Measurements from ENCODE around the gene SLC1A2. TPM values are rescaled to one million over a fixed set of nuclear protein-coding genes. Genes with fewer than 3 reads are reported as not detected.

SLC1A2 gene
- total and polyA plus RNA-seq, 11 donors: 0.80 to 23.5 (median 5.2) TPM

- H3K27me3 ChIP-seq: peaks cover 0 to 93% (median 39%) of the 10 kb centered on the region in 9 donors
- DNase-seq: peak in 2 of 5 donors; percentile 29
- no peaks in the 10 kb centered on the region for H3K9me3 ChIP-seq
Measured at GRCh38 chr11:35419830-35420333, 524 bp upstream of the SLC1A2 start.

GRCh38 chr11:35418282-35419183 lies 825 bp downstream of the SLC1A2 start:
- H3K36me3 ChIP-seq: no peaks in the 10 kb centered on the region
- H3K27me3 ChIP-seq: peaks cover 0 to 91% (median 39%) of the 10 kb centered on the region in 9 donors
- DNase-seq (no peak), ATAC-seq (peak in 2 of 4 donors; percentile 42)
- H3K4me1 ChIP-seq: peaks cover 0 to 28% (median 10%) of the 10 kb centered on the region in 12 donors
- no peak overlapping the region for H3K27ac ChIP-seq
- no peak for TF ChIP-seq POLR2A (IDR thresholded peaks at IDR 0.05)
- TF ChIP-seq CTCF (IDR thresholded peaks at IDR 0.05): no peak
- WGBS, 4 donors: 7 to 29% (median 19%) methylated on average over 56 to 69 of the region's 69 CpGs
- no peaks in the 10 kb centered on the region for H3K9me3 ChIP-seq
- peak overlapping the region; percentile 26 to 59 (median 49) for H3K4me3 ChIP-seq
- intact Hi-C loops (cut with DNase I): loop anchor here in 1 of 10 donors (10.0 kb wide), 1 partner anchor 904 kb away; the partner anchor contains the start of gene ELF5

More at GRCh38 chr11:35419830-35420333, 524 bp upstream of the SLC1A2 start:
- 1 to 4% (median 3%) methylated on average over 34 to 41 of the region's 41 CpGs for WGBS, 4 donors
- intact Hi-C loops (cut with DNase I): loop anchor here in 1 of 10 donors (10.0 kb wide), 1 partner anchor 905 kb away; the partner anchor contains the start of gene ELF5
- Histone ChIP-seq H3K4me1 (peaks cover 0 to 26% (median 10%) of the 10 kb centered on the region in 12 donors), H3K4me3 (peak overlapping the region; percentile 26 to 59 (median 49)), H3K36me3 (no peaks in the 10 kb centered on the region), H3K27ac (no peak overlapping the region)
- ATAC-seq: peak in 3 of 4 donors; percentile 48 to 65 (median 55)
- no peak for TF ChIP-seq CTCF (IDR thresholded peaks at IDR 0.05)
- TF ChIP-seq POLR2A (IDR thresholded peaks at IDR 0.05): no peak

GRCh38 chr11:35415487-35415886 lies 3.9 kb downstream of the SLC1A2 start:
- TF ChIP-seq CTCF (IDR thresholded peaks at IDR 0.05) (no peak), POLR2A (IDR thresholded peaks at IDR 0.05) (no peak)
- Histone ChIP-seq H3K4me3 (no peak overlapping the region), H3K27me3 (peaks cover 0 to 64% (median 28%) of the 10 kb centered on the region in 9 donors), H3K27ac (no peak overlapping the region), H3K4me1 (peaks cover 0 to 29% (median 9%) of the 10 kb centered on the region in 12 donors), H3K36me3 (no peaks in the 10 kb centered on the region), H3K9me3 (no peaks in the 10 kb centered on the region)
- intact Hi-C loops (cut with DNase I): loop anchor here in 1 of 10 donors (10.0 kb wide), 1 partner anchor 901 kb away; the partner anchor contains the start of gene ELF5
- DNase-seq: no peak
- no peak for ATAC-seq
- WGBS, 4 donors: 58 to 73% (median 63%) methylated on average over 2 of the region's 2 CpGs

- H3K4me3 ChIP-seq: no peak overlapping the region
- ATAC-seq (no peak), DNase-seq (no peak)
- H3K36me3 ChIP-seq: no peaks in the 10 kb centered on the region
- H3K4me1 ChIP-seq: peaks cover 0 to 22% (median 3%) of the 10 kb centered on the region in 12 donors
- TF ChIP-seq CTCF (IDR thresholded peaks at IDR 0.05) (no peak), POLR2A (IDR thresholded peaks at IDR 0.05) (no peak)
- no peak overlapping the region for H3K27ac ChIP-seq
- H3K9me3 ChIP-seq: no peaks in the 10 kb centered on the region
- WGBS, 4 donors: 45 to 63% (median 50%) methylated on average over 2 of the region's 2 CpGs
- peaks cover 0 to 56% (median 21%) of the 10 kb centered on the region in 9 donors for H3K27me3 ChIP-seq
- intact Hi-C loops (cut with DNase I): loop anchor here in 1 of 10 donors (10.0 kb wide), 1 partner anchor 900 kb away; the partner anchor contains the start of gene ELF5
Measured at GRCh38 chr11:35414776-35415175, 4.6 kb downstream of the SLC1A2 start.

Data from heart left ventricle (tissue), 16 donors.